Kidney (tissue), 14 donors: Measurements from ENCODE around the gene USP47. TPM values are rescaled to one million over a fixed set of nuclear protein-coding genes. Genes with fewer than 3 reads are reported as not detected.

Source experiments
- DNase-seq, 5 donors: peaks; one replicate each; pipeline ENCODE4 v3.0.0-alpha.2; 2013 to 2020
- FAIRE-seq: peaks from 2 replicates; lab custom pipeline; 2012; peaks lifted over from hg19 to GRCh38; lab: Jason Lieb, UNC
- H3K27ac ChIP-seq, 2 donors: one replicate each; pipeline ENCODE4 v1.7.0; 2013; ENCODE audit warnings: low read depth in 2 of 2, low read length in 2 of 2, inconsistent platforms in 1 of 2
- H3K27me3 ChIP-seq: one replicate; pipeline ENCODE4 v1.7.1; 2013; ENCODE audit warnings: low read length, inconsistent platforms; ENCODE audit not compliant: control insufficient read depth, insufficient read depth
- H3K36me3 ChIP-seq, 3 donors: one replicate each; pipeline versions ENCODE4 v1.7.0 to v1.7.1; 2013; ENCODE audit warnings: low read length in 3 of 3, control low read depth in 1 of 3, inconsistent platforms in 1 of 3; ENCODE audit not compliant: insufficient read depth in 3 of 3, control insufficient read depth in 2 of 3
- H3K4me1 ChIP-seq, 3 donors: one replicate each; pipeline versions ENCODE4 v1.7.0 to v1.7.1; 2013; ENCODE audit warnings: low read length in 3 of 3, inconsistent platforms in 1 of 3, low read depth in 1 of 3; ENCODE audit not compliant: control insufficient read depth in 2 of 3, insufficient read depth in 2 of 3
- H3K4me3 ChIP-seq, 3 donors: one replicate each; pipeline versions ENCODE4 v1.7.0 to v1.8.1; 2013; ENCODE audit warnings: low read length in 3 of 3, control low read depth in 1 of 3, inconsistent platforms in 1 of 3
- H3K9ac ChIP-seq, 3 donors: one replicate each; pipeline versions ENCODE4 v1.7.0 to v1.7.1; 2013; ENCODE audit warnings: low read length in 3 of 3, control low read depth in 1 of 3, inconsistent platforms in 1 of 3
- H3K9me3 ChIP-seq, 3 donors: one replicate each; pipeline versions ENCODE4 v1.7.0 to v1.7.1; 2013; ENCODE audit warnings: low read length in 3 of 3, control low read depth in 1 of 3, inconsistent platforms in 1 of 3; ENCODE audit not compliant: control insufficient read depth in 2 of 3, insufficient read depth in 1 of 3
- intact Hi-C: fragments of 100-400 bp; cut with DNase I; formaldehyde crosslinking; loops from one replicate; pipeline ENCODE4 v1.11.1; 2022
- polyA plus RNA-seq: library from polyadenylated mRNA; stranded (reverse); fragments of 350-450 nt; fragmentation: Illumina TruSeq; extraction: RNeasy Lipid Tissue Mini Kit (QIAGEN cat#74804); gene quantifications from one replicate; pipeline ENCODE4 v1.2.3, GENCODE V29; 2014; ENCODE audit warnings: low read depth, low replicate concordance; ENCODE audit not compliant: insufficient read depth
- total RNA-seq: library from RNA; stranded (reverse); fragmentation: NEBNext Ultra II Directional; extraction: Animal tissue kit (Norgen Biotek cat#: 25700); gene quantifications from one replicate; pipeline ENCODE4 v1.2.1, GENCODE V29; 2021
- TF ChIP-seq, protein P1 (sequence below): IDR thresholded peaks from 3 replicates; pipeline ENCODE4 v1.5.1; 2012; ENCODE audit warnings: mild to moderate bottlenecking, moderate library complexity, borderline replicate concordance; ENCODE audit not compliant: insufficient read depth; ENCODE audit errors: extremely low read depth
- donor health status: control.
- donor health status: control.
- donor health status: control.
- donor health status: control.
- donor health status: control.
- donor health status: DM: yes; HTN: yes; CAD: no.
- donor health status: Normal renal cell carcinoma (clear cell type).

USP47 gene
- total and polyA plus RNA-seq, 2 donors from 2014 or later, result 16.3 to 43.3 TPM

DNA sequence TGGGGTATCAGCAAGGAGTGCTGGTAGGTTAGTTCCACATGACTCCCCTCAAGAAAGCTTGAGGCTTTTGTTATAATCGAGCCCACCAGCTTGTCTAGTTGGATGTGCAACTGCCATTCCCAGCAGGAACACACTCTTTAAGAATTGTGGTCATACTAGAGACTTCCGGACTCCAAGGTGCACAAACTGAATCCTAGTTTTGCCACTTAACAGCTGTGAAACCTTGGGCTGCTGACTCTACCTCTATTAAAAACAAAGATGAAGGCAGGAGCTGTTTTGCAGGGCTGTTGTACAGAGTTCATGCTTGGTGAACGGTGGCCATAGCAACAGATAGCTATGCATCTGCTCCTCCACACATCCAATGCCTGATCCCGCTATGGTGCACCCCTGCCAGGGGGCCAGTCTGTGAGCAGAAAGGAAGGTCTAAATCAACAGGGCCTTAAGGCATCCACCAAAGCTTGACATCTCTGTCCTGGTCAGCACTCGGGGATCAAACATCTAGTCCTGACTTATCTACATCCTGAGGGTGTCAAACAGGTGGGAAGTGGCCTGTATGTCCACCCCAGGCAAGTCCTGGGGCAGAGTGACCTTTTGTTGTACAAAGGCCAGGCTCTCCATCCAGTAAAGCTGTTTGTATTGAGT is 130.3 kb downstream of the USP47 start:
- no peaks in the 10 kb centered on the region for H3K27me3 ChIP-seq
- DNase-seq (peak in 3 of 5 donors; percentile 64 to 65 (median 65)), FAIRE-seq (no peak)
- intact Hi-C loops, result no loop called here
- H3K4me3 ChIP-seq, result no peak overlapping the region
- no peak overlapping the region for H3K27ac ChIP-seq
- peaks cover 0 to 26% (median 21%) of the 10 kb centered on the region in 3 donors for H3K4me1 ChIP-seq
- H3K36me3 ChIP-seq, result no peaks in the 10 kb centered on the region
- H3K9ac ChIP-seq, result no peak overlapping the region
- TF ChIP-seq, protein P1, sequence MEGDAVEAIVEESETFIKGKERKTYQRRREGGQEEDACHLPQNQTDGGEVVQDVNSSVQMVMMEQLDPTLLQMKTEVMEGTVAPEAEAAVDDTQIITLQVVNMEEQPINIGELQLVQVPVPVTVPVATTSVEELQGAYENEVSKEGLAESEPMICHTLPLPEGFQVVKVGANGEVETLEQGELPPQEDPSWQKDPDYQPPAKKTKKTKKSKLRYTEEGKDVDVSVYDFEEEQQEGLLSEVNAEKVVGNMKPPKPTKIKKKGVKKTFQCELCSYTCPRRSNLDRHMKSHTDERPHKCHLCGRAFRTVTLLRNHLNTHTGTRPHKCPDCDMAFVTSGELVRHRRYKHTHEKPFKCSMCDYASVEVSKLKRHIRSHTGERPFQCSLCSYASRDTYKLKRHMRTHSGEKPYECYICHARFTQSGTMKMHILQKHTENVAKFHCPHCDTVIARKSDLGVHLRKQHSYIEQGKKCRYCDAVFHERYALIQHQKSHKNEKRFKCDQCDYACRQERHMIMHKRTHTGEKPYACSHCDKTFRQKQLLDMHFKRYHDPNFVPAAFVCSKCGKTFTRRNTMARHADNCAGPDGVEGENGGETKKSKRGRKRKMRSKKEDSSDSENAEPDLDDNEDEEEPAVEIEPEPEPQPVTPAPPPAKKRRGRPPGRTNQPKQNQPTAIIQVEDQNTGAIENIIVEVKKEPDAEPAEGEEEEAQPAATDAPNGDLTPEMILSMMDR, result no peak
- no peaks in the 10 kb centered on the region for H3K9me3 ChIP-seq

DNA sequence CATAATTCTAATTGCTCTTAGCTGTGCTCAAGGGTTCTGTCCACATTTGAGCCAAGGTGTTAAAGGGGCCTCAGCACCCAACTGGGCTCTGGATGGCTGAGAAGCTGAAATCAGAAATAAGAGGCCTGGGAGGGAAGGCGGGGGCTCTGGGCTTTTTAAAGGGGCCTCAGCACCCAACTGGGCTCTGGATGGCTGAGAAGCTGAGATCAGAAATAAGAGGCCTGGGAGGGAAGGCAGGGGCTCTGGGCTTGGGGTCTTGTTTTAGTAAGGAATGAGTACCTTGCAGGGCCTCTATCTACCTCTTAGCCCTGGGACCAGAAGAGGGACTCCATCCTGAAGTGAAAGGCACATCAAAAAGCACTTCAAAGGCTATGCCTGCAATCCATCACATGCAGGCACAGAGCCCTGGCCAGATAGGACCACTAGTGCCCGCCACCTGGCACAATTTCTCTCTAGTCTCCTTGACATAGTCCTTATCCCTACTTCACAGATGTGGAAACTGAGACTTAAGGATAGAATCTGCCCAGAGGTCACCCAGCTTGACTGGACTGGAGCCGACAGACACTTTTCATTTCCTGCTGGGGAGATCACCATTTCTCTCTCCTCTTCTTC is 131.1 kb downstream of the USP47 start:
- intact Hi-C loops, result no loop called here
- FAIRE-seq, result no peak
- Histone ChIP-seq H3K36me3 (no peaks in the 10 kb centered on the region), H3K9ac (no peak overlapping the region), H3K9me3 (no peaks in the 10 kb centered on the region), H3K27me3 (no peaks in the 10 kb centered on the region), H3K4me3 (no peak overlapping the region), H3K4me1 (peaks cover 0 to 32% (median 21%) of the 10 kb centered on the region in 3 donors), H3K27ac (peak overlapping the region; percentile 10 to 65)
- peak in 1 of 5 donors; percentile 8 for DNase-seq
- TF ChIP-seq, protein P1, result no peak

GRCh38 chr11:11973361-11973800 is 131.6 kb downstream of the USP47 start:
- no peak overlapping the region for H3K9ac ChIP-seq
- H3K4me1 ChIP-seq, result peaks cover 0 to 35% (median 24%) of the 10 kb centered on the region in 3 donors
- H3K27ac ChIP-seq, result peak overlapping the region; percentile 10 to 65
- FAIRE-seq (no peak), DNase-seq (peak in 4 of 5 donors; percentile 29 to 88 (median 59))
- H3K4me3 ChIP-seq, result no peak overlapping the region
- H3K27me3 ChIP-seq, result no peaks in the 10 kb centered on the region
- TF ChIP-seq, protein P1, result no peak
- intact Hi-C loops, result no loop called here
- no peaks in the 10 kb centered on the region for H3K9me3 ChIP-seq
- no peaks in the 10 kb centered on the region for H3K36me3 ChIP-seq
